Measurements from ENCODE around the gene WFDC8. TPM values are rescaled to one million over a fixed set of nuclear protein-coding genes. Genes with fewer than 3 reads are reported as not detected.

Gene WFDC8
- total and polyA plus RNA-seq, 2 donors (not counting 1 experiment from before 2014, with no cell fraction given): not detected

- H2AFZ ChIP-seq (ENCODE audit: low read length): no peak overlapping the region
- H3K9ac ChIP-seq (ENCODE audit: insufficient read depth, low read length): no peak overlapping the region
- H3K4me3 ChIP-seq (replicated peaks in 1 of 4; ENCODE audit: control extremely low read depth in 1 of 4, insufficient read depth in 1 of 4, low read depth in 3 of 4, low read length in 4 of 4): no peak overlapping the region
- no peaks in the 10 kb centered on the region for H3K4me1 ChIP-seq (ENCODE audit: control insufficient read depth, extremely low read depth, insufficient read depth, low read length)
- H3K36me3 ChIP-seq (ENCODE audit: control insufficient read depth, insufficient read depth, low read length): no peaks in the 10 kb centered on the region
- no peaks in the 10 kb centered on the region for H4K20me1 ChIP-seq (ENCODE audit: control insufficient read depth, extremely low read depth, insufficient read depth, low read length)
- H3K9me3 ChIP-seq (ENCODE audit: control insufficient read depth, insufficient read depth, low read depth, low read length): no peaks in the 10 kb centered on the region
- no peak overlapping the region for H3K4me2 ChIP-seq (ENCODE audit: extremely low read depth, insufficient read depth, low read length)
- no peaks in the 10 kb centered on the region for H3K27me3 ChIP-seq (ENCODE audit: control insufficient read depth, insufficient read depth, low read length)
- H3K27ac ChIP-seq (ENCODE audit: insufficient read depth, low read length): no peak overlapping the region
- no peak for DNase-seq (ENCODE audit: low read depth in 2 of 2)
- TF ChIP-seq CTCF (conservative IDR thresholded peaks at IDR 0.05 in 1 of 2, IDR thresholded peaks at IDR 0.05 in 1 of 2; ENCODE audit: low read depth in 1 of 2, low read length in 2 of 2) (no peak), EZH2 (IDR thresholded peaks at IDR 0.05; ENCODE audit: low read length, missing control alignments) (no peak)
- no peaks in the 10 kb centered on the region for H3K79me2 ChIP-seq (ENCODE audit: control insufficient read depth, insufficient read depth, low read length)
These were observed 38.5 kb upstream of the WFDC8 start for GRCh38 chr20:45617591-45617990.

DNA sequence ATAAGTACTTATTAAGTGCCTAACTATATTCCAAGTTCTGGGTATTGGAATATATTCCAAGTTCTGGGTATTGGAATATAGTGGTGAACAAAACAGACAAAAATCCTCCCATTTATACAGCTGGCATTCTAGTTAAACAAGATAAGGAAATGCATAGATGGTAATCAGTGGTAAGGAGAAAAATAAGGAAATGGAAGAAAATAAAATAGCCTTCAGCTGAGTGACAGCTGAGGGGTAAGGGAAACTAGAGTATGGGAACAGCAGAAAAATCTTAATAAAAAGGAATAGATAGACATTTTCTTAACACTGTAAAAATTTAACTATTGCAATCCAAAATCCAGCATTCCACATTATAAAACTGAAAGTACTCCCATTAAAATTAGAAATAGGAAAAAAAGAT lies 33.2 kb upstream of the WFDC8 start:
- no peak overlapping the region for H3K27ac ChIP-seq (ENCODE audit: insufficient read depth, low read length)
- DNase-seq (ENCODE audit: low read depth in 2 of 2): no peak
- no peaks in the 10 kb centered on the region for H3K9me3 ChIP-seq (ENCODE audit: control insufficient read depth, insufficient read depth, low read depth, low read length)
- H2AFZ ChIP-seq (ENCODE audit: low read length): no peak overlapping the region
- no peaks in the 10 kb centered on the region for H3K36me3 ChIP-seq (ENCODE audit: control insufficient read depth, insufficient read depth, low read length)
- no peak overlapping the region for H3K9ac ChIP-seq (ENCODE audit: insufficient read depth, low read length)
- no peak overlapping the region for H3K4me2 ChIP-seq (ENCODE audit: extremely low read depth, insufficient read depth, low read length)
- no peak overlapping the region for H3K4me3 ChIP-seq (replicated peaks in 1 of 4; ENCODE audit: control extremely low read depth in 1 of 4, insufficient read depth in 1 of 4, low read depth in 3 of 4, low read length in 4 of 4)
- H3K4me1 ChIP-seq (ENCODE audit: control insufficient read depth, extremely low read depth, insufficient read depth, low read length): no peaks in the 10 kb centered on the region
- no peaks in the 10 kb centered on the region for H3K27me3 ChIP-seq (ENCODE audit: control insufficient read depth, insufficient read depth, low read length)
- H4K20me1 ChIP-seq (ENCODE audit: control insufficient read depth, extremely low read depth, insufficient read depth, low read length): no peaks in the 10 kb centered on the region
- no peaks in the 10 kb centered on the region for H3K79me2 ChIP-seq (ENCODE audit: control insufficient read depth, insufficient read depth, low read length)
- TF ChIP-seq CTCF (conservative IDR thresholded peaks at IDR 0.05 in 1 of 2, IDR thresholded peaks at IDR 0.05 in 1 of 2; ENCODE audit: low read depth in 1 of 2, low read length in 2 of 2) (no peak), EZH2 (IDR thresholded peaks at IDR 0.05; ENCODE audit: low read length, missing control alignments) (no peak)

DNA sequence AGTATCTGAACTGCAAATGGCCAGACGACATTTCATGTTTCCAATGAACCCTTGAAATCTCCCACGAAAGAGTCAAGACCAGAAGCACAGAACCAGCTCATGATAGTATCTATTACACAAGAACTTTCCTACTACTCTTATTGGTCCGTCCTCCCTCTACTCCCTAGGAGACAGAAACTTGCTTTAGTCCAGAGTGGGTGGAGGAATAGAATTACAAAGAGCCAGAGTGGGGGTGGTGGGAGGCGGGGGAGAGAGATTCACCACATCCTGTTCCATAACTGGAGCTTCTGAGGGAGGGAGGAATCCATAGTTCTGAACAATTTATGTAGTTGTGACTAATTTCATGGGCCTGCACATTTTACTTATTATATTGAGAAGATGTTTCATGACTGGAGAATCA lies 32.0 kb upstream of the WFDC8 start:
- H3K4me2 ChIP-seq (ENCODE audit: extremely low read depth, insufficient read depth, low read length): no peak overlapping the region
- TF ChIP-seq EZH2 (IDR thresholded peaks at IDR 0.05; ENCODE audit: low read length, missing control alignments): no peak
- no peak for TF ChIP-seq CTCF (conservative IDR thresholded peaks at IDR 0.05 in 1 of 2, IDR thresholded peaks at IDR 0.05 in 1 of 2; ENCODE audit: low read depth in 1 of 2, low read length in 2 of 2)
- no peaks in the 10 kb centered on the region for H4K20me1 ChIP-seq (ENCODE audit: control insufficient read depth, extremely low read depth, insufficient read depth, low read length)
- H3K9ac ChIP-seq (ENCODE audit: insufficient read depth, low read length): no peak overlapping the region
- no peaks in the 10 kb centered on the region for H3K27me3 ChIP-seq (ENCODE audit: control insufficient read depth, insufficient read depth, low read length)
- no peaks in the 10 kb centered on the region for H3K79me2 ChIP-seq (ENCODE audit: control insufficient read depth, insufficient read depth, low read length)
- no peak overlapping the region for H2AFZ ChIP-seq (ENCODE audit: low read length)
- H3K9me3 ChIP-seq (ENCODE audit: control insufficient read depth, insufficient read depth, low read depth, low read length): no peaks in the 10 kb centered on the region
- peak; percentile 16 to 88 for DNase-seq (ENCODE audit: low read depth in 2 of 2)
- no peaks in the 10 kb centered on the region for H3K4me1 ChIP-seq (ENCODE audit: control insufficient read depth, extremely low read depth, insufficient read depth, low read length)
- H3K27ac ChIP-seq (ENCODE audit: insufficient read depth, low read length): no peak overlapping the region
- H3K4me3 ChIP-seq (replicated peaks in 1 of 4; ENCODE audit: control extremely low read depth in 1 of 4, insufficient read depth in 1 of 4, low read depth in 3 of 4, low read length in 4 of 4): no peak overlapping the region
- H3K36me3 ChIP-seq (ENCODE audit: control insufficient read depth, insufficient read depth, low read length): no peaks in the 10 kb centered on the region

All from fibroblast of lung (primary cell).